ENCODE results near the gene NDUFB2.
"Not testable (repeated sequence)": the region's sequence is repeated elsewhere in the genome, so short reads cannot be mapped to it uniquely, and the experiment has no call there.

The NDUFB2 gene

DNA sequence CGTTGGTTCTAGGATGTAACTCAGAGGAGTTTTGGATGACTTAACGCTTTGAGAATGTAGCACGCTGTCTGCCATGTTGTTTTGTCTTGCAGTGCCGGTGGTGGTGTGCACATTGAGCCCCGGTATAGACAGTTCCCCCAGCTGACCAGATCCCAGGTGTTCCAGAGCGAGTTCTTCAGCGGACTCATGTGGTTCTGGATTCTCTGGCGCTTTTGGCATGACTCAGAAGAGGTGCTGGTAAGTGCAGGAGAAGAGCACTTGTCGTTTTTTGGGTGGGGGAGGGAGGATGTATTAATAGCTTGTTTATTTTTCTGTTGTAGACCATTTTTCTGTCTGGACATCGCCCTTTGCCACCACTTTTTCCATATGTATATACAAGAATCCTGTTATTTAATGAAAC, 6.3 kb downstream of the NDUFB2 start:
- no peak for TF ChIP-seq EZH2phosphoT487 (conservative IDR thresholded peaks at IDR 0.05; ENCODE audit: low read length)
- TF ChIP-seq, protein P1, sequence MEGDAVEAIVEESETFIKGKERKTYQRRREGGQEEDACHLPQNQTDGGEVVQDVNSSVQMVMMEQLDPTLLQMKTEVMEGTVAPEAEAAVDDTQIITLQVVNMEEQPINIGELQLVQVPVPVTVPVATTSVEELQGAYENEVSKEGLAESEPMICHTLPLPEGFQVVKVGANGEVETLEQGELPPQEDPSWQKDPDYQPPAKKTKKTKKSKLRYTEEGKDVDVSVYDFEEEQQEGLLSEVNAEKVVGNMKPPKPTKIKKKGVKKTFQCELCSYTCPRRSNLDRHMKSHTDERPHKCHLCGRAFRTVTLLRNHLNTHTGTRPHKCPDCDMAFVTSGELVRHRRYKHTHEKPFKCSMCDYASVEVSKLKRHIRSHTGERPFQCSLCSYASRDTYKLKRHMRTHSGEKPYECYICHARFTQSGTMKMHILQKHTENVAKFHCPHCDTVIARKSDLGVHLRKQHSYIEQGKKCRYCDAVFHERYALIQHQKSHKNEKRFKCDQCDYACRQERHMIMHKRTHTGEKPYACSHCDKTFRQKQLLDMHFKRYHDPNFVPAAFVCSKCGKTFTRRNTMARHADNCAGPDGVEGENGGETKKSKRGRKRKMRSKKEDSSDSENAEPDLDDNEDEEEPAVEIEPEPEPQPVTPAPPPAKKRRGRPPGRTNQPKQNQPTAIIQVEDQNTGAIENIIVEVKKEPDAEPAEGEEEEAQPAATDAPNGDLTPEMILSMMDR (IDR thresholded peaks at IDR 0.05; ENCODE audit: insufficient read depth, low read length, poor library complexity, severe bottlenecking): no peak
- no peak overlapping the region for H3K9ac ChIP-seq (ENCODE audit: low read length)
- H4K20me1 ChIP-seq (ENCODE audit: low read depth, low read length): peaks cover 5% of the 10 kb centered on the region; the same call in 1 of the 2 replicates
- no peaks in the 10 kb centered on the region for H3K9me2 ChIP-seq (replicated peaks; ENCODE audit: insufficient read depth, low read length)
- H3F3A ChIP-seq (ENCODE audit: insufficient read depth): no peaks in the 10 kb centered on the region; the same call in 1 of the 2 replicates
- H3K36me3 ChIP-seq (ENCODE audit: low read length): peaks cover 20% of the 10 kb centered on the region; the same call in 1 of the 2 replicates
- no peaks in the 10 kb centered on the region for H3K9me3 ChIP-seq (ENCODE audit: insufficient read depth, low read length)
- H3K27ac ChIP-seq (ENCODE audit: low read depth, low read length): no peak overlapping the region
- no peak overlapping the region for H3K4me3 ChIP-seq (ENCODE audit: insufficient read depth, low read length, poor library complexity, severe bottlenecking)
- peaks cover 62% of the 10 kb centered on the region for H3K79me2 ChIP-seq (ENCODE audit: insufficient read depth, low read length)
- H2AFZ ChIP-seq (ENCODE audit: low read depth, low read length, severe bottlenecking): no peak overlapping the region
- no peaks in the 10 kb centered on the region for H3K27me3 ChIP-seq (ENCODE audit: low read length)
- no peak overlapping the region for H3K4me2 ChIP-seq (ENCODE audit: low read depth, low read length, poor library complexity, severe bottlenecking)

DNA sequence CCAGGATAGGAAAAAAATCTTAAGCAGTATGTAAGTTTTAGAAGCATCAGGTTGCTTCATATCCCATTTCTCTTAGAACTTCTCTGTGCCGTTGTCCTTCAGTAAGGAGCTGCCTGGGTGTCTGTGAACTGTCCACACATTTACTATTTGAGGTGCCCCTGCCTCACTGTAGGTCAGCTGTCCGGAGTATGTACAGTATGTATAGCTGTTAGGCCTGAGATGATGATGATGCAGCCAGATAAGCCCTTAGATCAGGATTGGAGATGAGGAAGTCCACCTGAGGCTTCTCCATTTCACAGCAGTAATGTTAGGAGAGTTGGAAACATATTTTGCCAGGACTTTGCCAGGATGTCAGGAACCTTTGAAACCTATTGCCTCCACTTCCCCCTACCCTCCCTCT, 7.7 kb downstream of the NDUFB2 start:
- Histone ChIP-seq H3K79me2 (ENCODE audit: insufficient read depth, low read length) (peaks cover 48% of the 10 kb centered on the region), H3K27me3 (ENCODE audit: low read length) (no peaks in the 10 kb centered on the region), H3K9me3 (ENCODE audit: insufficient read depth, low read length) (no peaks in the 10 kb centered on the region), H3K27ac (ENCODE audit: low read depth, low read length) (no peak overlapping the region), H3K4me2 (ENCODE audit: low read depth, low read length, poor library complexity, severe bottlenecking) (no peak overlapping the region), H3K4me3 (ENCODE audit: insufficient read depth, low read length, poor library complexity, severe bottlenecking) (no peak overlapping the region), H4K20me1 (ENCODE audit: low read depth, low read length) (peaks cover 5% of the 10 kb centered on the region; the same call in 1 of the 2 replicates), H3F3A (ENCODE audit: insufficient read depth) (no peaks in the 10 kb centered on the region; the same call in 1 of the 2 replicates), H2AFZ (ENCODE audit: low read depth, low read length, severe bottlenecking) (no peak overlapping the region), H3K9ac (ENCODE audit: low read length) (no peak overlapping the region), H3K9me2 (replicated peaks; ENCODE audit: insufficient read depth, low read length) (no peaks in the 10 kb centered on the region), H3K36me3 (ENCODE audit: low read length) (peaks cover 23% of the 10 kb centered on the region; the same call in 1 of the 2 replicates)
- TF ChIP-seq, protein P1 (IDR thresholded peaks at IDR 0.05; ENCODE audit: insufficient read depth, low read length, poor library complexity, severe bottlenecking): no peak
- TF ChIP-seq EZH2phosphoT487 (conservative IDR thresholded peaks at IDR 0.05; ENCODE audit: low read length): no peak

DNA sequence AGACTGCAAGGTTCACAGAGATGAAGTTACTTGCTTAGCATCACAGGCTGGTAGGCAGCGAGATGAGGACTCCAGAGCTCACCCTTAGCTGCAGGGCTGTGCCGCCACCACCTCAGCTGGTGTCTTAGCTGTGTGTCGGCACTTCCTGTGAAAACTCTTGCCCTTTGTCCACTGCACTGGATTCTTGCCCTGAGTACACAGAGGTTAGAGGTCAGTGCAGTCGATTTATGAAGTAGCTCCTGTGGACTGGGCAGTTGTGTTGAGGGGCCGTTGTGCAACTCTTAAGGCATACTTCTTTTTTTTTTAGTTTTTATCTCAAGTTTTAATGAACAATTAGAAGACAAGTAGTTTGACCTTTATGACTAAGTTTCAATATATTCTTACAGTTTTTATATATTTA, 10.6 kb downstream of the NDUFB2 start:
- Histone ChIP-seq H3K9ac (ENCODE audit: low read length) (no peak overlapping the region), H3K4me3 (ENCODE audit: insufficient read depth, low read length, poor library complexity, severe bottlenecking) (no peak overlapping the region), H3K9me2 (replicated peaks; ENCODE audit: insufficient read depth, low read length) (no peaks in the 10 kb centered on the region), H3K4me2 (ENCODE audit: low read depth, low read length, poor library complexity, severe bottlenecking) (no peak overlapping the region), H4K20me1 (ENCODE audit: low read depth, low read length) (no peaks in the 10 kb centered on the region), H3K27ac (ENCODE audit: low read depth, low read length) (no peak overlapping the region), H3F3A (ENCODE audit: insufficient read depth) (no peaks in the 10 kb centered on the region; the same call in 1 of the 2 replicates), H2AFZ (ENCODE audit: low read depth, low read length, severe bottlenecking) (no peak overlapping the region), H3K27me3 (ENCODE audit: low read length) (no peaks in the 10 kb centered on the region), H3K36me3 (ENCODE audit: low read length) (peaks cover 21% of the 10 kb centered on the region; the same call in 1 of the 2 replicates), H3K79me2 (ENCODE audit: insufficient read depth, low read length) (peaks cover 18% of the 10 kb centered on the region), H3K9me3 (ENCODE audit: insufficient read depth, low read length) (no peaks in the 10 kb centered on the region)
- TF ChIP-seq, protein P1 (IDR thresholded peaks at IDR 0.05; ENCODE audit: insufficient read depth, low read length, poor library complexity, severe bottlenecking): no peak
- no peak for TF ChIP-seq EZH2phosphoT487 (conservative IDR thresholded peaks at IDR 0.05; ENCODE audit: low read length)

DNA sequence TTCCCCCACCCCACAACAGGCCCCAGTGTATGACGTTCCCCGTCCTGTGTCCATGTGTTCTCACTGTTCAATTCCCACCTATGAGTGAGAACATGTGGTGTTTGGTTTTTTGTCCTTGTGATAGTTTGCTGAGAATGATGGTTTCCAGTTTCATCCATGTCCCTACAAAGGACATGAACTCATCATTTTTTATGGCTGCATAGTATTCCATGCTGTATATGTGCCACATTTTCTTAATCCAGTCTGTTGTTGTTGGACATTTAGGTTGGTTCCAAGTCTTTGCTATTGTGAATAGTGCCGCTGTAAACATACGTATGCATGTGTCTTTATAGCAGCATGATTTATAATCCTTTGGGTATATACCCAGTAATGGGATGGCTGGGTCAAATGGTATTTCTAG, 12.3 kb downstream of the NDUFB2 start:
- H3K79me2 ChIP-seq (ENCODE audit: insufficient read depth, low read length); H3K27me3 ChIP-seq (ENCODE audit: low read length); H3K9ac ChIP-seq (ENCODE audit: low read length); H3K4me3 ChIP-seq (ENCODE audit: insufficient read depth, low read length, poor library complexity, severe bottlenecking); H3K9me3 ChIP-seq (ENCODE audit: insufficient read depth, low read length); H3K9me2 ChIP-seq (replicated peaks; ENCODE audit: insufficient read depth, low read length); H4K20me1 ChIP-seq (ENCODE audit: low read depth, low read length); H2AFZ ChIP-seq (ENCODE audit: low read depth, low read length, severe bottlenecking); H3F3A ChIP-seq (ENCODE audit: insufficient read depth); H3K27ac ChIP-seq (ENCODE audit: low read depth, low read length); H3K4me2 ChIP-seq (ENCODE audit: low read depth, low read length, poor library complexity, severe bottlenecking): not testable (repeated sequence)
- H3K36me3 ChIP-seq (ENCODE audit: low read length): peaks cover 21% of the 10 kb centered on the region; the same call in 1 of the 2 replicates

DNA sequence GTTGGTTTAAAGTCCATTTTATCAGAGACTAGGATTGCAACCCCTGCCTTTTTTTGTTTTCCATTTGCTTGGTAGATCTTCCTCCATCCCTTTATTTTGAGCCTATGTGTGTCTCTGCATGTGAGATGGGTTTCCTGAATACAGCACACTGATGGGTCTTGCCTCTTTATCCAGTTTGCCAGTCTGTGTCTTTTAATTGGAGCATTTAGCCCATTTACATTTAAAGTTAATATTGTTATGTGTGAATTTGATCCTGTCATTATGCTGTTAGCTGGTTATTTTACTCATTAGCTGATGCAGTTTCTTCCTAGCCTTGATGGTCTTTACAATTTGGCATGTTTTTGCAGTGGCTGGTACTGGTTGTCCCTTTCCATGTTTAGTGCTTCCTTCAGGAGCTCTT, 15.9 kb downstream of the NDUFB2 start:
- H3K9ac ChIP-seq (ENCODE audit: low read length); H2AFZ ChIP-seq (ENCODE audit: low read depth, low read length, severe bottlenecking); H3K79me2 ChIP-seq (ENCODE audit: insufficient read depth, low read length); H3K27ac ChIP-seq (ENCODE audit: low read depth, low read length); H3K9me3 ChIP-seq (ENCODE audit: insufficient read depth, low read length); H3K36me3 ChIP-seq (ENCODE audit: low read length); H3K27me3 ChIP-seq (ENCODE audit: low read length); H4K20me1 ChIP-seq (ENCODE audit: low read depth, low read length); H3F3A ChIP-seq (ENCODE audit: insufficient read depth); H3K9me2 ChIP-seq (replicated peaks; ENCODE audit: insufficient read depth, low read length); H3K4me3 ChIP-seq (ENCODE audit: insufficient read depth, low read length, poor library complexity, severe bottlenecking); H3K4me2 ChIP-seq (ENCODE audit: low read depth, low read length, poor library complexity, severe bottlenecking): not testable (repeated sequence)

All from SU-DHL-6 (cell line).